GM19238 (cell line): ENCODE measurements around the gene HEATR1.
"Not testable (repeated sequence)": the region's sequence is repeated elsewhere in the genome, so short reads cannot be mapped to it uniquely, and the experiment has no call there.

Experiments
- DNase-seq: peaks from one replicate; pipeline ENCODE4 v3.0.0; 2011; ENCODE audit warnings: low spot score; ENCODE audit not compliant: insufficient read length

Gene HEATR1

DNA sequence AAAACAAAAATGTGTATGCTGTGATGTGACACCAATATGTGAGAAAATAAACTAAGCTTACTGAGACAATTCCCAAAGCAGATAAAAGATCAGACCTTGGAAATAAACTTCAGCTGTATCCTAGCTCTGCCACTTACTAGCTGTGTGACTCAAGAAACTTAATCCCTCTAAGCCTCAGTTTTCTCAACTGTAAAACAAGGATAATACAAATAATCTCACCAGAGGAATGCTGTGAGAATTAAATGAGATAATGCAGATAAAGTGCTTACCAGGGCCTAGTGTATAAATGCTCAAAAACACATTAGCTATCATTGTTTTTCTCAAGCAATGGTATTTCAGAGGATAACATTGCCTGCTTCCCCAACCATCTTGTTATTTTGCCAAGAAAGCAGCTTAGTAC lies 2.1 kb downstream of the HEATR1 start:
- DNase-seq, result no peak

DNA sequence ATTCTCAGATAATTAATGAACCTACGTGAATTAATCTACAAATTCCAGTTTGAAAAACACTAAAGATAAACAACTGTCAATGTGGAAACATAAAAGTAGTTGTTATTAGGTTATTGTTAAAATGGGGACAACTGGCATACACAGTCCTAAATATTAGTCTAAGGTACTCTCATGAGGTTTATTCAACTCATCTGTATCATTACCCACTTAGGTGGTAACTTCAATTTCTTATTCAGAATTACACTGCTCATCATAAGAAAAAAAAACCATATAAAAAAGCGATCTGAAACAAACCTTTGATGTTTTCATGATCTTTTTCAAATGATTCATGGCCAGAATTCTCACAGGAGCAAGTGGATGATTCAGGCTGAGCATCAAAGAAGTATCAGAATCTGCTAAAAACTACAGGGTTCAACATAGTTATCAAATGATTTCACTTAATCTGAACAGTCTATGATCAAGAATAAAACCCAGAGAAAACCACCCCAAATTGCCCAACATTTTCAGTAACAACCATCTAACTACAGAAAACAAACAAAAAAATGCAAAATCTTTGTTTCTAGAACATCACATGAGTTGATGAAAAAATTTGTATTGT lies 13.7 kb downstream of the HEATR1 start:
- no peak for DNase-seq

DNA sequence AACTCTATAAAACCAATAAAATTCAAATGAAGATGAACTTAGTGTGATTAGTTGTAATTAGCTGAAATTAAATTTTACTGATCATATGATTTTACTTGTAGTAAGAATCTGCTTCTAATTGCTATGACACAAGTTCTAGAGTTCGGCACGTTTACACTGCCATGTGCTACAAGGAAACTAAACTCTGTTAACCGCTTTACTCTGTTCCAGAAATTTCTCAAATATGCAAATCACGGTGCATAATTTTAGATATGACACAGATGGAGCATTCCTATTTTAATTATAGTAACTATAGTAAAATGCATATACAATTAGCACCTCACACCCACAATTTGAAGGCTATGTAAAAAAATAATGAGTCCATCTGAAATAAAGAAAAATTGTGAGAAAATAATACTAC lies 14.8 kb downstream of the HEATR1 start:
- no peak for DNase-seq

DNA sequence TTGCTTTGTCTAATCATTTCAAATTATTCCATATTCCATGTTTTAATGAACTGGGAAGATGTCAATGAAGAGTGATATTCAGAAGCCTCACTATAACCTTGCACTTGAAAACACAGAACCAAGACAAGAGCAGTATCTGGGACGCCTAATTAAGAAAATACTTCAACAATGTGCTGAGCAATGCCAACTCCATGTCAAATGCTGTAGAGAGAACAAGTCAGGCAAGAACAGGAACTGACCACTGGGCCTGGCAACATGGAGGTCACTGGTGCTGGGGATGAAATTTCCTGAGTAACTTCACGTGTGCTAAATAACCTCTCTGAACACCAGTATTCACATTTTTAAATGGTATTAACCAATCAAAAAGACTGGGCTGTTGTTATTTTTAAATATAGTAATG lies 22.8 kb downstream of the HEATR1 start:
- DNase-seq, result no peak

DNA sequence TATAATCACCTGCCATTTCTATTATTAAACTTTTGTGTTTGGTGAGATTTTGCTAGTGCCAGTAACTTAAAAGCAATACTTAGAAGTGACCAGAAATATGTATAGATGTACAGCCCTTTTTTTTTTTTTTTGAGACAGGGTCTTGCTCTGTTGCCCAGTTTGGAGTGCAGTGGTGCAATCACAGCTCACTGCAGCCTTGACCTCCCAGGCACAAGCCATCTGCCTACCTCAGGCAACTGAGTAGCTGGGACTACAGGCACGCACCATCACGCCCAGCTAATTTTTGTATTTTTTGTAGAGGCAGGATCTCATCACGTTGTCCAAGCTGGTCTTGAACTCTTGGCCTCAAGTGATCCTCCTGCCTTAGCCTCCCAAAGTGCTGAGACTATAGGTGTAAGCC lies 23.9 kb downstream of the HEATR1 start:
- DNase-seq, result not testable (repeated sequence)

DNA sequence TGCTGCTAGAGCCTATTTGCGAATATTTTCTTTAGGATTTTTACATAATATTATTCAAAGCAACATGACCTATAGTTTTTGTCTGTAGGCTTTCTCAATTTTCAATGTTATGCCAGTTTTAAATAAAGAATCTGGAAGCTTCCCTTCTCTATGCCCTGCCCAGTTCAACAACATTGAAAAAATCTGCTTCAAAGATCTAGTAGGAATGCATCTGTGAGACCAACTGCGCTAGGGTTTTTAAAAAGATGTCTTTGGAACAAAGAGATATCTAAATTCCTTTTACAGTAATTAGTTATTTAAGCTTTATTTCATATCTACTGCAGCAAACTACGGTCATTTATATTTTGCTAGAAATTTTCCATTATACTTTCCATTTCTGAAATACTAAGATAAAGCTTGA lies 25.7 kb downstream of the HEATR1 start:
- no peak for DNase-seq

DNA sequence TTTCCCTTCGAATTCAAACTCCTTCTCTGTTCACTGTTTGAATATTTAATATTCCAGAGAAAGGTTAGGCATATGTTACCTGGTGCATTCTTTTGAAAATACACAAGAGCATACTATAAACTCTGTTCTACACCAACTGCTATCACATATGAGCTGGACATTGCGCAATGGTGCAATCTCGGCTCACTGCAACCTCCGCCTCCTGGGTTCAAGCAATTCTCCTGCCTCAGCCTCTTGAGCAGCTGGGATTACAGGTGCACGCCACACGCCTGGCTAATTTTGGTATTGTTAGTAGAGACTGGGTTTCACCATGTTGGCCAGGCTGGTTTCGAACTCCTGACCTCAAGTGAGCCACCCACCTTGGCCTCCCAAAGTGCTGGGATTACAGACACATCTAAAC lies 27.3 kb downstream of the HEATR1 start:
- not testable (repeated sequence) for DNase-seq

DNA sequence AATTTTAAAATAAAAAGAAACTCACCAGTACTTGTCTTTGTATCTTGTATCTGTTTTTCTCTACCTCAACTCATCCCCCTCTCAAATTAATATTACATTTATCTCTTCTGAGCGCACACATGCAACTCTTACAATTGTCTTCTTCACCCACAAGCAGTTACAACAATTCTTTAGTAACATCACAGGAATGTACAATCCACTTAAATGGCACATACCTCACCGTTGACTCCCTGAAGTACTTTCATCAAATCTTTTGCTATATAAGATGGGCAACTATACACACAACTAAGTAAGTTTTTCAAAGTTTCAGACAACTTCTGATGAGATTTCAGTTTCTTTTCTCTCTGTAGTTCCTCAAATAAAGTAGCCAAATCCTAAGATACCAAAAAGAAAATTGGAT lies 28.3 kb downstream of the HEATR1 start:
- DNase-seq, result no peak

DNA sequence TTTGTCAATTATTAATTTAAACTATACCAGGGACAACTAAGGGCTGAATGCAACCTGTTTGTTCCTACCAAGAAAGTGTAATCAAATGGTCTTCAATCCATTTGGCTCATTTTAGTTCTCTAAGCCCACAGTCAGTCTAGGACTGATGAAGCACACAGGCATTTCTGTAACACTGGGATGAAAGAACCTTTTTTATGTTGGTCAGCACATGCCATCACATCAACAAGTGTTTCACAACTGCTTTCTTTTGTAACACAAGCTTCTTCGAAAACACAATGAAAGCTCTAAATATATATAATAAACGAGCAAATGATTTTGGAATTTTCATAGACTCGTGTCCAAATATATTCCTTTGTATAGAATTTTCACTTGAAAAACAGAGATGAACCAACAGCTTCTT lies 28.8 kb downstream of the HEATR1 start:
- DNase-seq, result no peak

DNA sequence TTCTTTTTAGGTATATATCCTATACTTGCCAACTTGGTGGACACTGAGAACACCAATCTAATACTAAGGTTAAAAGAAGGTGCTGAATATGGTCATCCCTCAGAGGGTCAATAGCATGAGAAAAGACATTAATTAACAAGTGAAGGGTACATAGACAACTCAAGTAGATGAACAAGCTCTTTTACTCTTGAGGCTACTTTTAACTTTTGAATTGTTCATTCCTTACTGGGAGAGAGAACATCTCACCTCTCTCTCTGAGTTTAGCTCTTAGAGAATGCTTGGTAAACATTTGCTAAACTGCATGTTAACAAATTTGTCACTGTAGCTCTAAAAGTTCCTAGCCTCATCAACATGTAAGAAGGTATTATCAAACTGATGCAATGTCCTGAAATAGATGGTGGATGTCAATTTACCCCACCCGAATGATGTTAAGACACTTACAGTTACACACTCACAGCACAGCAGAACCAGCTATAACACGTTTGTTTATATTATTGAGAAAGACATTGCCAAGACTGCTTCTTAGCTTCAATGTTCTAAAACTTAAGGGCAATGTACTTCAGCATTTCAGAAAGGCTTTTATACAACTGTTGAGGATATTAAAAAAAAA lies 35.9 kb downstream of the HEATR1 start:
- no peak for DNase-seq

DNA sequence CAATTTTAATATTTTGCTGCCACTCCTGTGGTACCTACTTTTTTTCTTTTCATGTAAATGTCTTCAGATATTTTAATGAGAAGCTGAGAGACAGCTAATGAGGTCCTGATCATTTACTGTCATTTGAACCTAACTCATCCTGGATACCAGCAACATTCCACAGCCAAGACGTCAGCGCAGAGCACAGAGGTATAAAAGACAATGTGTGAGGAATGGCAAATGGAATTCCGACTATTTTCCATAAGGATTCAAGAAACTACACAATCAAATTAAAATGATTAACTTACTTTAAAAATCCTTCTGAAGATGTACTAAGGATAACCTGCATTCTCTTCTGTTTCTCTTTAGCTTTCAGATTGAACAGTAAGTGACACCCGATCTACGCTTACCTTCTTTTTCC lies 38.8 kb downstream of the HEATR1 start:
- DNase-seq, result no peak

DNA sequence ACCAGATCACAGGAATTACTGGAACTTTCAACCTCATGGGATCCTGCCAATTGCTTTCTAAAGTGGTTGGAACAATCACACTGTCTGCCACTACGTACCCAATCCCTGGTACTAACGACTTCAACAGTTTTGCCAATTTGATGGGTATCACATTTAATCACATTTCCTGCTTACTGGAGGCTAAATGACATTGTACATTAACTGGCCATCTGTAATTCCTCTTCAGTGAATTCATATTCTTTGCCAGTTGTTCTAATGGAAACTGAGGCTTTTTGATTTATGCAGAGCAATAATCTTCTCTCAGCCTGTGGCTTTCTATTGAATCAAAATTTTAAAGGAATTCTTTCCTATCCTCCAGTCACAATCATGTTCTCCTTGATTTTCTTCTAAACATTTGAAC lies 42.3 kb downstream of the HEATR1 start:
- DNase-seq, result no peak

DNA sequence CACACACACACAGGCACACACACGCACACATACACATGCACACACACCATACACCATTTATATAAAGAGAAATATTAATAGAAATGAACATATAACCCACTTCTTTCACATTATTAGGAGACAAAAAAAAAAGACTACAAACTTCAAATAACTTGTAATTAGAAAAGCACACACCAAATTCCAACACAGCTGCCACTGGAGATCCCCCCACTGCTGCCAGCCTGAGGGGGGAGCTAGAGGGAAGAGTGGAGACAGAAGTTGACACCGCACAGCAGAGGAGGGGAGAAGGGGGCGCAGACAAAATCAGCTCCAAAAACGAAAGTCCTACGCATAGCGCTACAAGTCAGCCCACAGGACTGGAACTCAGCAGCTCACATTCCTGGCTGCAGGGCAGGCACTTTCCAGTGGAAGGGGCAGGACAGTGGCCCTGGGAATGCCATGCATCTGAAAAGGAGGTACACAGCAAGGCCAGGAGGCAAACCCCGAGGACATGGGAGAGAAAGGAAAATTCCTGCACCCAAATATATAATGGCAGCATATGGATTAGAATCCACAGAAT lies 44.0 kb downstream of the HEATR1 start:
- no peak for DNase-seq

DNA sequence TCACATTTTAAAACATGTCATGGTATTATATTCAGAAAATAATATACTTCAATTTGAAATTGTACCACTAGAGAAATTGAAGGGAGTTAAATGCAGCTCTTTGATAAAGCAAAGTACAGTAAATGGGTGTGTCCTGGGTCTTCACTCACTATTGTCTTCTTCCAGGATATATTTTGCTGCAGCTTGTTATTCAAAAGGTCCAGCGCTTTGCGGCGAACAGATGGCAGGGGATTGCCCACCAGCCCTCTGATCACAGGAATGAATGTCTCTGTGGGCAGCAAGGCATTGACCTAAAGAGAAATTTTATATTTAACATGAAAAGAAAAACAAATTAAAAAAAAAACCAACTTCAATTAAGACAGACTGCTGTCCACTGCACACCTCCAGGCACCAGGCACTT lies 45.5 kb downstream of the HEATR1 start:
- DNase-seq, result no peak

DNA sequence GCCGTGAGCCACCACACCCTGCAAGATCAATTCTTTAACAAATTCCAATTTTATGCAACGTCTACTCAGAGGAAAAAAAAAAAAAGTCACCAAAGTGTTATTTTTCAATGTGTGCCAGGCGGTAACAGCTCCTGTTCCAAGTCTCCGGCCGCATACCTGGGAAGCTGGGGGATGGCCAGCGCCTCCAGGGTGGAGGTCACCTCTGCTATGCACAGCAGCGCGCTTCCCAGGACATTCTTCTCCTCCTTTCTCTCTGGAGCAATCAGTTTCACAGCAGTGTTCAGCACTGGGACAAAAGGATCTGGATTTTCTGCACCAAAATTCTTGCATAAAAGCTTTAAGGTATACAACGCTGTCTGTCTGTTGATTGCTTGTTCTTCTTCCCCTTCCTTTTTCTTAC lies 46.2 kb downstream of the HEATR1 start:
- no peak for DNase-seq

DNA sequence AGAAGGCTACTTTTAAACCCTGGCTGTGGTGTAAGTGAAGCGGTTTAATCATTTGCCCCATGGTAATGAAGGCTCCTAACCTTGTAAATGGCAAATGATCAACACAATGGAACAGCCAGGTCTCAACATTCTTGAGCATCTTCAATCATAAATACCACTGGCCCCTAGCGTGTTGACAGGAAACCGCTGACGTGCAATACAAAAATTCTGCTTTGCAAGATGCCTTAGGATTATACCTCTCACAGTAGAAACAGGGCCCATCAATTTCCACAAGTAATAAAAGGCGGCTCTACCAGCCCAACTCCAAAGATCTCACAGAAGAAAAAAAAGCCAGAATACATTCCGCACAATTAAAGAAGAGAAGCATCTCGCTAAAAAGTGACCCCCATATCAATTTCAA lies 47.7 kb downstream of the HEATR1 start:
- no peak for DNase-seq

DNA sequence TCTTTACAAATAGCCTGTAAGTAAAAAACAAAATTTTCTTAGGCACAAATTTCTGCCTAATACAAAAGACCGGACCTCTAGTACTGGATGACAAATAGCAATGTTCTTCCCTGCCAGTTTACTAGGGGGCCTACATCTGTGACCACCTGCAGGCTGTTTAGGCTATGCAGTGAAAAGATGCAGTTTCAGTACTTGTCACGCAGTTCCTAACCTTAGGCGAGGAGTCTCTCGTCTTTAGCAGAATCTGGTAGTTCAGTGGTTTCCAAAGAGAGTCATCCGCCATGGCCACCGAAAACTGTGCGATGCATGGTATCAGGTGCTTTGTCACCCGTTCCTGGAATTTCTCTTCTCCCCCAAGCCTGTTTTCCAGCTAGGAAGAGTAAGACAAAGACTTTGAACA lies 50.9 kb downstream of the HEATR1 start:
- DNase-seq, result no peak

DNA sequence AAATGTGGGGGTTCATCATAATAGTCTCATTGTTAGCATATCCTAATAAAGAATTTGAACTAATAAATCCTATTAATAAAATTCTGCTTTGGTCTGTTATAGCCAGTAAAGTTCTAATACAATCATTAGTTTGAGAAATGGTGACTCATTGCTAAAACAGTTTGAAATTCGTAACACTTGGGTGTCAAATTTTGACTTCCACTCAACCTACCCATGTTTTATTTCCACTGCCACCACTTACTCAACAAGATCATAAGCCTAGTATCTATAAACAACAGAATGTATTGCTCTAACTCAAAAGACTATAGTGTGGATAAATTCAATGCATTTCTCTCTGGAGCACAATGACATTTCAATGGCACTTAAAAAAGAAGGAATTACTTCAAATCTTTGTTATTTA lies 51.4 kb downstream of the HEATR1 start:
- DNase-seq, result no peak

DNA sequence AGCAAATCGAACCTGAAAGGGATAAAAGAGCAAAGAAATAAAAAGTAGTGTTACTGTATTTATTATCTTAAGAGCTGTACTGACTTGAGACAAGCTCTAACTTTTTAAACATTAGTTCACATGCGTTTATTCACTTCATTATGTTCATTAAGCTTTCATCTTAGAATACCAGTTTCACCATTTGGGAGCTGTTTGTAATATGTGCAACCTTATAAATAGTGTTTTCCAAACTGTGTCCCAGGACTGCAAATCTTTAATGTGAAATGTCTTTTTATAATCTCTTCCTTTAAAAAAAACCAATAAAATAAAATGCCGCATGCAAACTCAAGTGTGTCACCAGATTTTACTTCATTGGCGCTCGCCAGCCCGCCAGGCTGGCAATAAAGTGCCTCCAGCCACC lies 52.2 kb downstream of the HEATR1 start:
- no peak for DNase-seq

DNA sequence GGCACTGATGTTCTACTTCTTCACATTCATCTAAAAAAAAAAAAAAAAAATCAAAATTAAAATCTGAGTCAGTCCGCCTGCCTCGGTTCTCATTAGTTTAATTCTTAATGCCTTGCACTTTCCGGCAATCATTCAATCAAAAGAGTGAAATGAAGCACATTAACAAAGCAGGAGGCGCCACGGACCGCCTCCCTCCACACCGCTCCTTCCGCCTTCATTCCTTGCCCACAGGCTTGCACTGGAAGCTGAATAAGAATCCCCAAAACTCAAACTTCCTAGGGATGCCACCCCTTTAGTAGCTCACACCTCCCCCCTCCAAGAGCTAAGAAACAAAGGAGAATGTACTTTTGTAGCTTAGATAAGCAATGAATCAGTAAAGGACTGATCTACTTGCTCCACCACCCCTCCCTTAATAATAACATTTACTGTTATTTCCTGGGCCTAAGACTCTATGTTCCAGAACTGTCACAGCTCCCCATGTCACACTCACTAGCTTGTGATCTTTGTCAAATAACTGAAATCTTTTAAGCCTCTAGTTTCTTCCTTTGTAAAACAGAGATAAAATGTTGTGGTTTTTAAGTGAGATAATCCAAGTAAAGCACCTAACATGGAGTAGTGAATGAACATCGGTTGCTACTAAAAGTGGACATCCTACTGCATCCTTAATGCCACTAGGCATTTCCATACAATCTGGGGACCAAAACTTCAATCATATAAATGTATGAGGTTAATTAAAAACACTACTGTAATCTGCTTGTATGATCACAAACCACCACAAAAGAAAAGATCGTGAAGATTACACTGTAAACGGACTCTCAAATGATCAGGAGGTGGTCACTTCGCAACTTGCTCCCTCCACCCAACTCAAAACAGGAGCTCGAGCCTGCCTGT lies 53.1 kb downstream of the HEATR1 start:
- no peak for DNase-seq

DNA sequence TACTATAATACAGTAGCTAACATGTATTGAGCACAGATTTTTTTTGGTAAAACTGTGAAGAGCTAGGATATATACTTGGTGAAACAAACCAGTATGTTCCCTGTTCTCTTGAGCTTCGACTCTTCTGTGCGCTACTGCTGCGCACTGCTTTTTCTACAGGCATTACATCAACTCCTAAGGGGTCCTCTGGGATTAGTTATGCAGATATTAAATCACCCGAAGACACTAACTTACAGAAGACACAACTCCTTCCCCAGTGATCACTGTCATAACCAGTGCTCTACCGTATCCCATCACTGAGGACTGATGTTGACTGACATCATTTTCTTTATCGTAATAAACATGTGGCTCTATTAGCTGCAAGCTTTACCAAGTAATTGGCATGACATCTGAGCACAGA lies 55.9 kb downstream of the HEATR1 start:
- no peak for DNase-seq

DNA sequence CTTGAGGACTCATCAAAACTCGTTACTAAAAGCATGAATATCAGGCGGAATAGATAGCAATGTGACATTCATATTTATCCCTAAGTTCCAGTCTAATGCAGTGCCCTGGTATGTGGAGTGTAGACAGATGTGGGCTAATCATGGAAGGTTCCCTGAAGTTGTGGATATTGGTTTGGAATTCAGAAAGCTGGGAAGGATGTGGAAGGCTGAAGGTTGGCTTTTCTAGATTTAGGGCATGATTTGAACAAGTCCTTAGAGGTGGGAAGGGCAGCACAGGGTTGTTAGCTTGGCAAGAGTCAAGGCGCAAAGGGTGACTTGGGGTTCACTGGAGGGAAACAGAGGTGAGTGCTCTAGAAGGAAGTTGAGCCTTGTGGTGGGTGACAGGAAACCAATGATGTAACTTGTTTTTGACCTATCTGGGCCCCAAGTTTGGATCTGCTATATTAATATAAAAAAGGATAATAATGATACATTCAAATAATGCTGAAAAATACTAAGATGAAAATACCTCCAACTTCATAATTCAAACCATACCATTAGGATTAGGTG lies 58.6 kb downstream of the HEATR1 start:
- no peak for DNase-seq
